Hepatocyte (in vitro differentiated cells): ENCODE results near the gene PHF19.

Experiments
- CTCF ChIP-seq: fragments of 200-600 bp; sonication (generic); IDR thresholded peaks from 2 replicates; pipeline ENCODE4 v1.5.1; 2016; ENCODE audit warnings: antibody characterized with exemption, mild to moderate bottlenecking; ENCODE audit not compliant: poor library complexity
- EZH2phosphoT487 ChIP-seq: fragments of 200-600 bp; sonication (generic); IDR thresholded peaks from one replicate; pipeline ENCODE4 v1.6.1; 2018; ENCODE audit warnings: antibody characterized with exemption, mild to moderate bottlenecking, low read depth, moderate library complexity; ENCODE audit not compliant: unreplicated experiment, severe bottlenecking

- TF ChIP-seq EZH2phosphoT487 (no peak), CTCF (no peak)
These were observed 34.4 kb upstream of the PHF19 start for GRCh38 chr9:120911295-120911837.
